GM12892 (cell line): ENCODE data around the gene ITGB8.

Experiments
- POLR2AphosphoS5 ChIP-seq: IDR thresholded peaks from 2 replicates; pipeline ENCODE4 v1.6.1; 2011; ENCODE audit warnings: low read depth, low read length, control low read depth
- TAF1 ChIP-seq: IDR thresholded peaks from 2 replicates; pipeline ENCODE4 v1.6.1; 2011; ENCODE audit warnings: low read depth, mild to moderate bottlenecking, control low read depth, low read length, borderline replicate concordance

DNA sequence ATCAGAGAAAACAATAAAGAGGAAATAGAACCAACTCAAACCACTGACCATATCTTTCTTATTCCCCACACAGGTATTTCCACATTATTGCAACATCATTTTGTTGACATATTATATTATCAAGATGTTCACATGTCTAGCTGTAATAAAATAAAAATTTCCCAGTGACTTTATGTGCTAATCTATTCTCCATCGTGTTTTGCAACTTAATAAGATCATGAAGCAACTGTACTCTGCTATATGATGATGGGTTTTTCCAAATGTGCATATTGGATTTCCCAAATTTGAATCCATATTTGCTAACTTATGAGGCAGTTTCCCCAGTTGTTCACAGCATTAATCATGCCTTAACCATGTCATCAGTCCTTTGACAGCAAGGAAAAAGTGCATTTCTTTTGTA, 127.8 kb downstream of the ITGB8 start:
- no peak for TF ChIP-seq POLR2AphosphoS5
- TF ChIP-seq TAF1 = no peak
